A673 (cell line): ENCODE results near the gene STARD3. TPM values are rescaled to one million over a fixed set of nuclear protein-coding genes. Genes with fewer than 3 reads are reported as not detected.

Experiments
- BruUV-seq: library from RNA; stranded (reverse); fragments of 400-500 nt; replicated peaks from 2 replicates; lab custom pipeline; 2021; lab: Mats Ljungman, UMichigan
- CTCF ChIA-PET: fragments of 300-600 bp; sonication (Branson Sonifier 250); formaldehyde crosslinking; loops from one replicate; lab custom pipeline; 2022; ENCODE audit warnings: antibody characterized with exemption; lab: Charles Lee
- POLR2A ChIA-PET: fragments of 300-600 bp; sonication (Branson Sonifier 250); formaldehyde crosslinking; loops from one replicate; lab custom pipeline; 2022; ENCODE audit warnings: antibody characterized with exemption; ENCODE audit not compliant: low non-redundant PET; lab: Charles Lee
- DNase-seq: peaks from one replicate; pipeline ENCODE4 v3.0.0-alpha.2; 2015; ENCODE audit warnings: low spot score
- H3K27ac ChIP-seq: fragments of 200-600 bp; sonication (generic); 2 replicates; pipeline ENCODE4 v1.5.1; 2016; ENCODE audit warnings: mixed run types, low read depth, mild to moderate bottlenecking, mixed read lengths, antibody characterized with exemption, low read length; ENCODE audit not compliant: poor library complexity, severe bottlenecking
- H3K27me3 ChIP-seq: fragments of 200-600 bp; sonication (generic); replicated peaks from 2 replicates; pipeline ENCODE4 v1.6.1; 2017; ENCODE audit warnings: mixed run types, low read depth, mild to moderate bottlenecking, mixed read lengths, antibody characterized with exemption, low read length; ENCODE audit not compliant: insufficient read depth, poor library complexity
- H3K36me3 ChIP-seq: fragments of 200-600 bp; sonication (generic); 2 replicates; pipeline ENCODE4 v1.6.1; 2016; ENCODE audit warnings: mixed run types, mild to moderate bottlenecking, mixed read lengths, antibody characterized with exemption, low read length; ENCODE audit not compliant: insufficient read depth, poor library complexity, severe bottlenecking
- H3K4me1 ChIP-seq: fragments of 200-600 bp; sonication (generic); 2 replicates; pipeline ENCODE4 v1.6.1; 2017; ENCODE audit warnings: mixed run types, mild to moderate bottlenecking, mixed read lengths, antibody characterized with exemption, low read length; ENCODE audit not compliant: insufficient read depth, poor library complexity, severe bottlenecking
- H3K4me3 ChIP-seq: fragments of 200-600 bp; sonication (generic); 2 replicates; pipeline ENCODE4 v1.5.1; 2016; ENCODE audit warnings: low read depth, mixed run types, mild to moderate bottlenecking, mixed read lengths, low read length; ENCODE audit not compliant: poor library complexity, severe bottlenecking
- H3K9me3 ChIP-seq: fragments of 200-600 bp; sonication (generic); 2 replicates; pipeline ENCODE4 v1.6.1; 2016; ENCODE audit warnings: mixed run types, low read depth, mild to moderate bottlenecking, mixed read lengths, antibody characterized with exemption, low read length; ENCODE audit not compliant: poor library complexity, severe bottlenecking
- CTCF ChIP-seq: fragments of 300-800, 200-600 bp; sonication (generic); conservative IDR thresholded peaks from 2 replicates; pipeline ENCODE4 v1.5.1; 2017; ENCODE audit warnings: low read depth, mild to moderate bottlenecking, antibody characterized with exemption, low read length, moderate library complexity, mixed read lengths
- EZH2 ChIP-seq: fragments of 200-600 bp; sonication (generic); IDR thresholded peaks from 2 replicates; pipeline ENCODE4 v1.6.1; 2017; ENCODE audit warnings: borderline replicate concordance, low read depth, mild to moderate bottlenecking, mixed read lengths, antibody characterized with exemption, low read length; ENCODE audit not compliant: poor library complexity, severe bottlenecking
- intact Hi-C: fragments of 100-400 bp; cut with micrococcal nuclease; formaldehyde crosslinking; loops from one replicate; pipeline ENCODE4 v1.10.0; 2022; ENCODE audit not compliant: unreplicated experiment
- total RNA-seq: library from RNA; stranded (reverse); gene quantifications from 2 replicates; pipeline ENCODE4 v1.2.3, GENCODE V29; 2021

STARD3 gene
- total RNA-seq, 1 experiment from 2014 or later: 21.3 TPM

- Histone ChIP-seq H3K27ac (no peak overlapping the region), H3K36me3 (no peaks in the 10 kb centered on the region), H3K27me3 (peaks cover 68% of the 10 kb centered on the region), H3K4me1 (no peaks in the 10 kb centered on the region), H3K9me3 (no peaks in the 10 kb centered on the region), H3K4me3 (no peak overlapping the region)
- BruUV-seq: no TSS peak
- TF ChIP-seq CTCF: no peak
- peak; percentile 65 for TF ChIP-seq EZH2
- CTCF ChIA-PET: no interaction called here
- DNase-seq: no peak
- intact Hi-C loops: no loop called here
- POLR2A ChIA-PET: no interaction called here
Measured at GRCh38 chr17:39605492-39606433, 31.2 kb upstream of the STARD3 start.

GRCh38 chr17:39606434-39607056 is 30.4 kb upstream of the STARD3 start:
- ChIA-PET CTCF (no interaction called here), POLR2A (no interaction called here)
- H3K4me3 ChIP-seq: no peak overlapping the region
- BruUV-seq: no TSS peak
- no peaks in the 10 kb centered on the region for H3K9me3 ChIP-seq
- H3K27ac ChIP-seq: no peak overlapping the region
- no peaks in the 10 kb centered on the region for H3K36me3 ChIP-seq
- intact Hi-C loops: no loop called here
- peaks cover 61% of the 10 kb centered on the region for H3K27me3 ChIP-seq
- TF ChIP-seq CTCF (no peak), EZH2 (no peak)
- no peaks in the 10 kb centered on the region for H3K4me1 ChIP-seq
- DNase-seq: no peak

GRCh38 chr17:39607057-39607850 is 29.7 kb upstream of the STARD3 start:
- H3K4me3 ChIP-seq: no peak overlapping the region
- no TSS peak for BruUV-seq
- DNase-seq: no peak
- no peaks in the 10 kb centered on the region for H3K4me1 ChIP-seq
- intact Hi-C loops: no loop called here
- H3K36me3 ChIP-seq: no peaks in the 10 kb centered on the region
- CTCF ChIA-PET: no interaction called here
- POLR2A ChIA-PET: no interaction called here
- peak; percentile 72 for TF ChIP-seq EZH2
- TF ChIP-seq CTCF: no peak
- H3K9me3 ChIP-seq: no peaks in the 10 kb centered on the region
- H3K27me3 ChIP-seq: peaks cover 54% of the 10 kb centered on the region
- no peak overlapping the region for H3K27ac ChIP-seq
